WTC11 (cell line): Measurements from ENCODE around the gene WWP2.
"Not testable (repeated sequence)": the region's sequence is repeated elsewhere in the genome, so short reads cannot be mapped to it uniquely, and the experiment has no call there.

Experiments
- ATF2 ChIP-seq: sonication (generic); formaldehyde crosslinking; IDR thresholded peaks from 2 replicates; pipeline ENCODE4 v1.8.1; 2022; ENCODE audit warnings: low read depth, missing genetic modification reagents, borderline replicate concordance
- E2F5 ChIP-seq: sonication (generic); formaldehyde crosslinking; IDR thresholded peaks from 2 replicates; pipeline ENCODE4 v1.8.1; 2022; ENCODE audit warnings: mild to moderate bottlenecking, moderate library complexity, missing genetic modification reagents
- EMX1 ChIP-seq: fragments of 250-450 bp; sonication (Bioruptor Pico); IDR thresholded peaks from 2 replicates; pipeline ENCODE4 v1.8.0; 2021; ENCODE audit warnings: mild to moderate bottlenecking
- TCF7 ChIP-seq: sonication (generic); formaldehyde crosslinking; IDR thresholded peaks from 2 replicates; pipeline ENCODE4 v1.8.0; 2022; ENCODE audit warnings: mild to moderate bottlenecking, low read depth, missing genetic modification reagents, moderate library complexity
- ZBTB21 ChIP-seq: sonication (generic); formaldehyde crosslinking; IDR thresholded peaks from 2 replicates; pipeline ENCODE4 v1.8.1; 2023; ENCODE audit warnings: mild to moderate bottlenecking, missing genetic modification reagents, borderline replicate concordance
- ZNF121 ChIP-seq: sonication (generic); formaldehyde crosslinking; IDR thresholded peaks from 2 replicates; pipeline ENCODE4 v1.8.0; 2023; ENCODE audit warnings: missing genetic modification reagents
- ZNF232 ChIP-seq: sonication (generic); formaldehyde crosslinking; IDR thresholded peaks from 2 replicates; pipeline ENCODE4 v1.8.0; 2022; ENCODE audit warnings: mild to moderate bottlenecking, missing genetic modification reagents
- TF ChIP-seq, protein P1 (sequence below): fragments of 200-600 bp; IDR thresholded peaks from 2 replicates; pipeline ENCODE4 v1.8.0; 2022; ENCODE audit warnings: antibody characterized with exemption
- TF ChIP-seq, protein P2 (sequence below): sonication (generic); formaldehyde crosslinking; IDR thresholded peaks from 2 replicates; pipeline ENCODE4 v1.8.0; 2022; ENCODE audit warnings: mild to moderate bottlenecking, missing genetic modification reagents

- TF ChIP-seq, protein P1, sequence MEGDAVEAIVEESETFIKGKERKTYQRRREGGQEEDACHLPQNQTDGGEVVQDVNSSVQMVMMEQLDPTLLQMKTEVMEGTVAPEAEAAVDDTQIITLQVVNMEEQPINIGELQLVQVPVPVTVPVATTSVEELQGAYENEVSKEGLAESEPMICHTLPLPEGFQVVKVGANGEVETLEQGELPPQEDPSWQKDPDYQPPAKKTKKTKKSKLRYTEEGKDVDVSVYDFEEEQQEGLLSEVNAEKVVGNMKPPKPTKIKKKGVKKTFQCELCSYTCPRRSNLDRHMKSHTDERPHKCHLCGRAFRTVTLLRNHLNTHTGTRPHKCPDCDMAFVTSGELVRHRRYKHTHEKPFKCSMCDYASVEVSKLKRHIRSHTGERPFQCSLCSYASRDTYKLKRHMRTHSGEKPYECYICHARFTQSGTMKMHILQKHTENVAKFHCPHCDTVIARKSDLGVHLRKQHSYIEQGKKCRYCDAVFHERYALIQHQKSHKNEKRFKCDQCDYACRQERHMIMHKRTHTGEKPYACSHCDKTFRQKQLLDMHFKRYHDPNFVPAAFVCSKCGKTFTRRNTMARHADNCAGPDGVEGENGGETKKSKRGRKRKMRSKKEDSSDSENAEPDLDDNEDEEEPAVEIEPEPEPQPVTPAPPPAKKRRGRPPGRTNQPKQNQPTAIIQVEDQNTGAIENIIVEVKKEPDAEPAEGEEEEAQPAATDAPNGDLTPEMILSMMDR = not testable (repeated sequence)
- TF ChIP-seq ZNF232 (CRISPR knock-in tag); EMX1 (CRISPR knock-in tag); ATF2 (CRISPR knock-in tag); ZNF121 (CRISPR knock-in tag); TCF7 (CRISPR knock-in tag); ZBTB21 (CRISPR knock-in tag); E2F5: not testable (repeated sequence)
- TF ChIP-seq, protein P2, sequence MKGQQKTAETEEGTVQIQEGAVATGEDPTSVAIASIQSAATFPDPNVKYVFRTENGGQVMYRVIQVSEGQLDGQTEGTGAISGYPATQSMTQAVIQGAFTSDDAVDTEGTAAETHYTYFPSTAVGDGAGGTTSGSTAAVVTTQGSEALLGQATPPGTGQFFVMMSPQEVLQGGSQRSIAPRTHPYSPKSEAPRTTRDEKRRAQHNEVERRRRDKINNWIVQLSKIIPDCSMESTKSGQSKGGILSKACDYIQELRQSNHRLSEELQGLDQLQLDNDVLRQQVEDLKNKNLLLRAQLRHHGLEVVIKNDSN (CRISPR knock-in tag) = not testable (repeated sequence)
These were observed 92.6 kb downstream of the WWP2 start for GRCh38 chr16:69854776-69855175.
